ENCODE results near the gene TMEM156. TPM values are rescaled to one million over a fixed set of nuclear protein-coding genes. Genes with fewer than 3 reads are reported as not detected.

Gene TMEM156
- total RNA-seq, 1 donor from 2014 or later = 0.39 TPM

DNA sequence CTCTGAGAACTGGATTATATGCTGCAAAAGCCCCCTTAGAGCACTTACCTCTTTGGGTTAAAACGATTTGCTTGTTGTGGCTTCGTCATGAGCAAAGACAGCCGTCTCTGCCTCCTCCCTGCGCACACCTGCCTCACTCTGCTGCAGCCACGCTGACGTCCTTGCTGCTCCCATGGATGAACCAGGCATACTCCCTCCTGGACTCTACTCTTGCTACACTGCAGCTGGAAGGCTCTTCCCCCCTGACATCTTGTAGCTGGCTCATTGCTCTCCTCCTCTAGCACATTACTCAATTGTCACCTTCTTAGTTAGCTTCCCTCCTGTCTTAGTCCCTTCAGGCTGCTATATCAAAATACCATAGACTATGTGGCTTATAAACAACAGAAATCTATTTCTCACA, 105.3 kb downstream of the TMEM156 start:
- no peak for DNase-seq (ENCODE audit: low read depth in 2 of 2)

DNA sequence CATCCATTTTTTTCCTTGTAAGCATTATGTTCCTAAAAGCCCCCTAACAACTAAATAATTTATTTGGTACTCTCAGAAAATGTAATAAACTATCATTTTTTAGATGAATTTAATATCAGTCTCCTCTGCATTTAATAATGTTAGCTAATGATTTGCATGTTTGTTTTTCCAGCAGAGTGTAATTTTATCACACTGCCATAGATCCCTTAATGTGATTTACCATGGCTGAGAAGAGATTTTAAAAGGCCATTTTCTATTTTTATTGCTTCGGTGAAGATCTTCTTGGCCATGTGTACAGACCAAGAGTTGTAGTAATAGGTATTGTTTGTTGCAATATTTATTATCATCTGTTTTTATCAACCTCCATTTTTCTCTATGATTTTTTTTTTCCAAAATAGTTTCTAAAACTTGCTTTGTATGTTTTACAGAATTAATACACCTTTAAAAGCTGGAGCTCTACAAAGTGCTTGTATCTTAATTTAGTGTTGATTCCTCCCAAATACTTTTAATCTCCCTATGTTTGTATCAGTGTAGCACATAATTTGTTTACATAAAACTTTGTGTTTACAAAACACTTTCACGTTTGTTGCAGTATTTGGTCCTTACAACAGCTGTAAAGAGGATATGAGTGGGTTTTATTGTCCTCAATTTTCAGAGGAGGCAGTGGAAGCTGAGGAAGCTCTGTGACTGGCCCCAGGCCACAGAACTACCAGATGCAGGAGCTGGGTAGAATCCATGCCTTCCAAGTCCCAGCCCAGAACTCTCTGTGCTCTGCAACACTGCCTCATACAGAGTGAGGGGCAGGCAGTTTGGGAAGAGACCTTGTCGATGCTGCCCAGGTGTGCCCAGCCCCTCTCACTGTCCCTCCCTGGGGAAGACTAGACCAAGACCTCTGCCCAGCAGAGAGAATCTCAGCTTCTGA, 106.5 kb downstream of the TMEM156 start:
- DNase-seq (ENCODE audit: low read depth in 2 of 2) = no peak

DNA sequence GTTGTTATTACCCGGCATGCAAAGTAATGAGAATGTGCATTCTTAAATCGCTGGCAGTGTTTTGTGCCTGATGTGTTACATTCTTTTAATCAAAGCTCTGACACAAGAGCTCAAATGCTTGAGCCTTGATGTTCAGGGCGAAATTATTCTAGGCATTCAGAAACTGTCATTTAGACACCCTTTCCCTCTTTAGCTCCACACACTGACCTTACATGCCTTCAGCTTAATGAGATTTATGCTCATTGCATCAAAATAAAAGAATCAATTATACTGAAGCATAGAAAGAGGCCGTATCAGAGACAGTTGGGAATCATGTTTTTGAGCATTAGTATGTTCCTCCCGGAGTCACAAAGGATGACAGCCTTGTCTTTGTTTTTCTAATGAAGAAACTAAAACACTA, 107.9 kb downstream of the TMEM156 start:
- no peak for DNase-seq (ENCODE audit: low read depth in 2 of 2)

DNA sequence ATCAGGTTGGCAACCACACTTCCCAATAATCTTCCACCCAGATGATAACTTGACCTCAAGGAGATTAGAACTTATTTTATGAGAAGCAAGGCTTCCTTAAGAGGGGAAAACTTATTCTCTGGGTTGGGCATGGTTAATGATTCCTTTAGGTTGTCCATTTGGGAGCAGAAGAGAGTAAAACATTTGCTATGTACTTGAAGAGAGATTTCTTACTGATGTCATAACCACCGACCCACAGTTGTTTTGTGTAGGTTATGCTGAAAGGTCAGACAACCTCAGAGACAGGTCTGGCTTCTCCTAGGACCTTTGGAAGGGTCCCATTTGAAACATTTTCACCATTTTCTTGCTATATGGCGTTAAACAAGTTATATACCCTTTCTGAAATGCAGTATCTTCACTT, 108.5 kb downstream of the TMEM156 start:
- DNase-seq (ENCODE audit: low read depth in 2 of 2) = no peak

DNA sequence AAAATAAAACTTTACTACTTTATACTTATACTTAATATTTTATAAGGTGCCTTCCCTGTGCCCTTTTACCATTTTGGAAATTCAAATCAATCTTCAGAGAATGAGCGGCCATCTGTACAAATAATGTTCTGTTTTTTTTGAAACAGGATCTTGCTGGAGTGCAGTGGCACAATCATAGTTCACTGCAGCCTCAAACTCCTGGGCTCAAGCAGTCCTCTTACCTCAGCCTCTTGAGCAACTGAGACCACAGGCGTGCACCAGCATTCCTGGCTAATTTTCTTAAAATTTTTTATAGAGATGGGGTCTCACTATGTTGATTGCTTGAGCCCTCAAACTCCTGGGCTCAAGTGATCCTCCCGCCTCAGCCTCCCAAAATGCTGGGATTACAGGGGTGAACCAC, 111.1 kb downstream of the TMEM156 start:
- no peak for DNase-seq (ENCODE audit: low read depth in 2 of 2)

DNA sequence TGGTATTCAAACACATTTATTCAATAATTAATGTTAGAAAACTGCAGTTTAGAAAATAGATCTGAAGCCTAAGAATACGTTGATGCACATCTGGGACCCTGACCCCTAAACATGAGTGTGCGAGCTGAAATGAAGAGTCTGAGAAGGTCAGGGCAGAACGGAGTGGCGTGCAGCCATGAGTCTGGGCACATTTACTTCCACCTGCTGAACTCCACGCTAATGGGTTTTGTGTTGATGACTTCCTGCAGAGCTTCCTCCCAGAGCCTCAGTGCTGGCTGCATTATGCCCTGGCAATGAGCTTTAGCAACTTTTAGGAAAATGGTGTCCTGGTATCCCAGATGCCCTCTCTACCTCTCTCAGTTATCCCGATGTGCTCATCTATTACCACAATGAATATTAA, 111.5 kb downstream of the TMEM156 start:
- no peak for DNase-seq (ENCODE audit: low read depth in 2 of 2)

DNA sequence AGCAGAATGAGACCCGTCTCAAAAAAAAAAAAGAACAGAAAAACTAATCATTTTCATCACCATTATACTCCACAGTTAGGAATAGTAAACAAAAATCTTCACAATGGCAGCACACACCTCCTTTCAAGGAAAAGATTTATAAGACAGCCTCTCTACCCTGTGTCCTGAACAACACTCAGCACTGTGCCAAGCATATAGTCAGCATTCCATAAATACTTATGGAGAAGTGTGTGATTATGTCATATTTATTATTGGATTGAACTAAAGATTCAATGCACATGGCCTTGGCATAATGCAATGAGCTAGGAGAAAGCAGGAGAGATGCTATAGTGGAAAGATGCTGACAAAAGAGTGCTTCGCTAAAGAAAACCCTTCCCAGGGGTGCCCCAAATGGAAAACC, 112.0 kb downstream of the TMEM156 start:
- no peak for DNase-seq (ENCODE audit: low read depth in 2 of 2)

DNA sequence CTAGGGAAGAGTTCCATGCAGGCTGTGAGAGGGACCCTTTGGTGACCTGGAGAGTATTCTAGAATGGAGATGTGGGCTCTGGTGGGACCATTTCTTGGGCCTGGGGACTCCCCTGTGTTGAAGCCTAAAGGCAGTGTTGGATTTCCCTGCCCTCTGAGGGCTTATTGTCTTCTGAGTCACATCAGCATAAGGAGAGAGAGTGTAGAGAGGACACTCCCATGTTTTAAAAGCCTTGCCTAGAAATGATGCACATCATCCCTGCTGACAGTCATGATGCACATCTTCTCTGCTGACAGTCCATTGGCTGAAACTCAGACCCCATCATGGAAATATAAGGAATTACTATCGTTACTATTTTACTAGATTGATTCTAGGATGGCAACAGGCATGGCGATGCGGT, 112.7 kb downstream of the TMEM156 start:
- no peak for DNase-seq (ENCODE audit: low read depth in 2 of 2)

DNA sequence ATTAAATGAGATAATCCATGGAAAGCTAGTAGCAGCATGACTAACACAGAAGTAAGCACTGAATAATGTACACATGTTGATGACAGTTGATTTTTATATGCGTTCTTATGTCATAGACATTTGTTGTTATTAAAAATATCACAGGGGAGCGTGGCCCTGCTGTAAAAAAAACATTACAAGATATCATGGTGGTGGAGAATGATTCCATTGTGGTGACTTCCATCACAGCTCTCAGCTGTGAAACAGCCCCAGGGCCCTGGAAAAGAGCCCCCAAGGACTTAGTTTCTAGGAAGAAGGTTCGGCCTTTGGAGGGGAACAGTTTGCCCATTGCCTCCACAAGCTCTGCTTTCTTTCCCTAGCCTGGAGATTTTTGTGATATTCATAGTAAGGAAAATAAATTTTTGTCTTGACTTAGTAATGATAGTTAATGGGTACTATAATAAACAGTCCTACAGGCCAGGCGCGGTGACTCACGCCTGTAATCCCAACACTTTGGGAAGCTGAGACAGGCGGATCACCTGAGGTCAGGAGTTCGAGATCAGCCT, 114.7 kb downstream of the TMEM156 start:
- DNase-seq (ENCODE audit: low read depth in 2 of 2) = no peak

Other genes with a start within 250 kb of the TMEM156 start
- not detected in 2 replicates for gene TLR10, start 249.4 kb downstream of the TMEM156 start, total RNA-seq
- 5.3 and 6.1 TPM in 2 replicates for gene TLR1, start 227.6 kb downstream of the TMEM156 start, total RNA-seq
- 0.13 TPM in 2 replicates for gene TLR6, start 175.6 kb downstream of the TMEM156 start, total RNA-seq
- gene FAM114A1, start 164.6 kb downstream of the TMEM156 start, total RNA-seq = 76.8 and 106 TPM in 2 replicates
- 99.0 and 106 TPM in 2 replicates for gene KLHL5, start 29.8 kb upstream of the TMEM156 start, total RNA-seq
- gene WDR19, start 150.1 kb upstream of the TMEM156 start, total RNA-seq = 19.0 and 20.9 TPM in 2 replicates

All from dermis microvascular lymphatic vessel endothelial cell (primary cell).